ENCODE results near the gene TAS2R10. TPM values are rescaled to one million over a fixed set of nuclear protein-coding genes. Genes with fewer than 3 reads are reported as not detected.

The TAS2R10 gene
- polyA plus RNA-seq, 1 donor (not counting 4 experiments of a cell fraction or from before 2014, with no cell fraction given) = 0.22 TPM

DNA sequence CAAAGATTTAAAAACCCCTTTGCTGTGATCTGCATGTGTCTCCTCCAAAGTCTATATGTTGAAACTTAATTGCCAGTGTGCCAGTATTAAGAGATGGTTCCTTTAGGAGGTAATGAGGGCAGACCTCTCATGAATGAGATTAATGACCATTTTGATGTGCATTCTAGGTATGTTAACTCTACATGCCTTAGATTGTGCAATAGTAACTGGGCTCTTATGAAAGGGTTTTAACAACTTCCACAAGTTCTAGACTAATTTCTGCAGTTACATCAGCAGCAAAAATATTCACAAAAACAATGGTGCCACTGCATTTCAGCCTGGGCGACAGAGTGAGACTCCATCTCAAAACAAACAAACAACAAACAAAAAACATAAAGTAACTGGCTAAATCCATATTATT lies 3.8 kb upstream of the TAS2R10 start:
- no peaks in the 10 kb centered on the region for H3K36me3 ChIP-seq (ENCODE audit: control insufficient read depth in 2 of 2, extremely low read depth in 1 of 2, insufficient read depth in 2 of 2, low read length in 2 of 2)
- no peak overlapping the region for H2AFZ ChIP-seq (ENCODE audit: control insufficient read depth, low read length)
- DNase-seq (ENCODE audit: low read depth, low spot score) (no peak), FAIRE-seq (no peak)
- H4K20me1 ChIP-seq (ENCODE audit: control insufficient read depth, extremely low read depth, insufficient read depth, low read length) = no peaks in the 10 kb centered on the region
- dilution Hi-C loops (cut with MboI; ENCODE audit: extremely low pct_ligation_motif_present, low sequenced_read_pairs) = no loop called here
- TF ChIP-seq EZH2 (IDR thresholded peaks at IDR 0.05; ENCODE audit: low read length) = no peak
- TF ChIP-seq, protein P1, sequence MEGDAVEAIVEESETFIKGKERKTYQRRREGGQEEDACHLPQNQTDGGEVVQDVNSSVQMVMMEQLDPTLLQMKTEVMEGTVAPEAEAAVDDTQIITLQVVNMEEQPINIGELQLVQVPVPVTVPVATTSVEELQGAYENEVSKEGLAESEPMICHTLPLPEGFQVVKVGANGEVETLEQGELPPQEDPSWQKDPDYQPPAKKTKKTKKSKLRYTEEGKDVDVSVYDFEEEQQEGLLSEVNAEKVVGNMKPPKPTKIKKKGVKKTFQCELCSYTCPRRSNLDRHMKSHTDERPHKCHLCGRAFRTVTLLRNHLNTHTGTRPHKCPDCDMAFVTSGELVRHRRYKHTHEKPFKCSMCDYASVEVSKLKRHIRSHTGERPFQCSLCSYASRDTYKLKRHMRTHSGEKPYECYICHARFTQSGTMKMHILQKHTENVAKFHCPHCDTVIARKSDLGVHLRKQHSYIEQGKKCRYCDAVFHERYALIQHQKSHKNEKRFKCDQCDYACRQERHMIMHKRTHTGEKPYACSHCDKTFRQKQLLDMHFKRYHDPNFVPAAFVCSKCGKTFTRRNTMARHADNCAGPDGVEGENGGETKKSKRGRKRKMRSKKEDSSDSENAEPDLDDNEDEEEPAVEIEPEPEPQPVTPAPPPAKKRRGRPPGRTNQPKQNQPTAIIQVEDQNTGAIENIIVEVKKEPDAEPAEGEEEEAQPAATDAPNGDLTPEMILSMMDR (optimal IDR thresholded peaks at IDR 0.05 in 1 of 3, IDR thresholded peaks at IDR 0.05 in 1 of 3, conservative IDR thresholded peaks at IDR 0.05 in 1 of 3; ENCODE audit: extremely low read depth in 1 of 3, insufficient read depth in 2 of 3, low read length in 3 of 3) = no peak
- H3K9ac ChIP-seq (ENCODE audit: control insufficient read depth, extremely low read depth, insufficient read depth, low read length) = no peak overlapping the region
- H3K4me2 ChIP-seq (ENCODE audit: control insufficient read depth, extremely low read depth, insufficient read depth, low read depth, low read length) = no peak overlapping the region
- H3K9me1 ChIP-seq (ENCODE audit: control insufficient read depth, extremely low read depth, insufficient read depth, low read length) = no peaks in the 10 kb centered on the region
- no peaks in the 10 kb centered on the region for H3K27me3 ChIP-seq (ENCODE audit: control insufficient read depth, extremely low read depth, insufficient read depth, low read length)
- H3K4me1 ChIP-seq (ENCODE audit: control insufficient read depth, extremely low read depth, insufficient read depth, low read length) = no peaks in the 10 kb centered on the region
- no peaks in the 10 kb centered on the region for H3K79me2 ChIP-seq (ENCODE audit: control insufficient read depth, insufficient read depth, low read length)
- no peak overlapping the region for H3K4me3 ChIP-seq (ENCODE audit: control insufficient read depth in 2 of 3, extremely low read depth in 1 of 3, insufficient read depth in 2 of 3, low read depth in 1 of 3, low read length in 3 of 3)
- H3K27ac ChIP-seq (ENCODE audit: control insufficient read depth, insufficient read depth, low read length) = no peak overlapping the region
- H3K9me3 ChIP-seq (ENCODE audit: control insufficient read depth, low read depth, low read length) = no peaks in the 10 kb centered on the region

DNA sequence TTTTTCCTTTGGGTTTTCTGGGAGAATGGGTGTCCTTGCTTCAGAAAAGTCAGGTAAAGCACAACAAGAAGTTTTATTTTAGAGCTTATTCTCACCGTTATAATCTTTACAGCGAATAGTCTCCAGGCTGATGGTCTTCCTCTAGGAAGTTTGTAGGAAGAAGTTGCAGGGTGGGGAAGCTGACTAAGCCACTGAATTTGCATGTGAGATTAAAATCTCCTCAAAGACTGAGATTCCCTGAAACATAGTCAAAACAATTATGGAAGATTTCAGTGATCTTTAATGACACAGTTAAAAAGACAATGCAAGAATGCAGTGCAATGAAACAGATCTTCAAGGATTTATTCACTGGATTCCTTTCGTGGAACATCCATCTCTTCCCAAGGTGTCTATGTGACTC lies 1.2 kb downstream of the TAS2R10 start:
- H3K4me3 ChIP-seq (ENCODE audit: control insufficient read depth in 2 of 3, extremely low read depth in 1 of 3, insufficient read depth in 2 of 3, low read depth in 1 of 3, low read length in 3 of 3) = no peak overlapping the region
- H3K4me1 ChIP-seq (ENCODE audit: control insufficient read depth, extremely low read depth, insufficient read depth, low read length) = no peaks in the 10 kb centered on the region
- H3K9ac ChIP-seq (ENCODE audit: control insufficient read depth, extremely low read depth, insufficient read depth, low read length) = no peak overlapping the region
- DNase-seq (ENCODE audit: low read depth, low spot score) (no peak), FAIRE-seq (no peak)
- no peaks in the 10 kb centered on the region for H4K20me1 ChIP-seq (ENCODE audit: control insufficient read depth, extremely low read depth, insufficient read depth, low read length)
- H3K9me1 ChIP-seq (ENCODE audit: control insufficient read depth, extremely low read depth, insufficient read depth, low read length) = no peaks in the 10 kb centered on the region
- no peaks in the 10 kb centered on the region for H3K79me2 ChIP-seq (ENCODE audit: control insufficient read depth, insufficient read depth, low read length)
- H3K4me2 ChIP-seq (ENCODE audit: control insufficient read depth, extremely low read depth, insufficient read depth, low read depth, low read length) = no peak overlapping the region
- no peak overlapping the region for H3K27ac ChIP-seq (ENCODE audit: control insufficient read depth, insufficient read depth, low read length)
- H3K36me3 ChIP-seq (ENCODE audit: control insufficient read depth in 2 of 2, extremely low read depth in 1 of 2, insufficient read depth in 2 of 2, low read length in 2 of 2) = no peaks in the 10 kb centered on the region
- dilution Hi-C loops (cut with MboI; ENCODE audit: extremely low pct_ligation_motif_present, low sequenced_read_pairs) = no loop called here
- TF ChIP-seq, protein P1 (optimal IDR thresholded peaks at IDR 0.05 in 1 of 3, IDR thresholded peaks at IDR 0.05 in 1 of 3, conservative IDR thresholded peaks at IDR 0.05 in 1 of 3; ENCODE audit: extremely low read depth in 1 of 3, insufficient read depth in 2 of 3, low read length in 3 of 3) = no peak
- TF ChIP-seq EZH2 (IDR thresholded peaks at IDR 0.05; ENCODE audit: low read length) = no peak
- H3K9me3 ChIP-seq (ENCODE audit: control insufficient read depth, low read depth, low read length) = no peaks in the 10 kb centered on the region
- H3K27me3 ChIP-seq (ENCODE audit: control insufficient read depth, extremely low read depth, insufficient read depth, low read length) = no peaks in the 10 kb centered on the region
- H2AFZ ChIP-seq (ENCODE audit: control insufficient read depth, low read length) = no peak overlapping the region

All from keratinocyte (primary cell).